MM.1S (cell line): ENCODE results near the gene SLC25A29.

Experiments
- CTCF ChIP-seq: fragments of 300-600 bp; sonication (generic); IDR thresholded peaks from 2 replicates; pipeline ENCODE4 v1.5.1; 2016; ENCODE audit warnings: antibody characterized with exemption, low read length, mixed read lengths
- EZH2 ChIP-seq: fragments of 300-600 bp; sonication (generic); optimal IDR thresholded peaks from 2 replicates; pipeline ENCODE3; 2017; ENCODE audit warnings: low read depth, mild to moderate bottlenecking, antibody characterized with exemption, low read length, mixed read lengths
- EZH2phosphoT487 ChIP-seq: fragments of 300-600 bp; sonication (generic); IDR thresholded peaks from 2 replicates; pipeline ENCODE4 v1.6.1; 2018; ENCODE audit warnings: antibody characterized with exemption, low read length

- no peak for TF ChIP-seq CTCF
- TF ChIP-seq EZH2: no peak
- no peak for TF ChIP-seq EZH2phosphoT487
Observed at GRCh38 chr14:100268591-100269207, 37.5 kb downstream of the SLC25A29 start.
